ENCODE measurements around the gene TRPM7. TPM values are rescaled to one million over a fixed set of nuclear protein-coding genes. Genes with fewer than 3 reads are reported as not detected.

TRPM7 gene
- total RNA-seq, 4 donors from 2014 or later = 46.2 to 755 (median 83.5) TPM

DNA sequence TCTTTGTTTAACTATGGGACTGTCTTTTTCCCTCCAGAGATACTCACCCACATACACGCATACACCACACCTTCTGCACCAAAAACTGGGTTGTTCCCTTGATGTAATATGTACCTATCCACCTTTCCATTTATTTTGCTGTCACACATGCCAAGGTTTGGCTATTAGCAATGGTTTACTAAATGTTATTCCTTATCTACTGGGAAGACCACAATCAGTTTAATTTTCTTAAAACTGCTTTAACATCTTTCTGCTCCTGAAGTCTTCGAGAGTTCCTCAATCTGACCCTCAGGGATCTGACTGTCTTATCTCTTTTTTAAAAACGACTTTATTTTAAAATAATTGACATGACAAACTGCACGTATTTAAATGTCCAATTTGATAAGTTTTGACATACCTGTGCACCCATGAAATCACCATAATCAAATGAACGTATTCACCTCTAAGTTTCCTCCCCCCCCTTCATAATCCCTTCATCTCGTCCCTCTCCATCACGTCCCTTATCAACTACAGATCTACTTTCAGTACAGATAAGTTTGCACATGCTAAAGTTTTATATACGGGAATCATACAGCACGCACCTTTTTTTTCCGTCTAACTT lies 805 bp upstream of the TRPM7 start:
- H3K4me3 ChIP-seq = peak overlapping the region; percentile 72 to 87
- intact Hi-C loops (cut with DNase I; ENCODE audit: low total_unique reads) = loop anchor here (10.0 kb wide), 1 partner anchor 197 kb away; no protein-coding TSS in a partner anchor
- TF ChIP-seq, protein P1, sequence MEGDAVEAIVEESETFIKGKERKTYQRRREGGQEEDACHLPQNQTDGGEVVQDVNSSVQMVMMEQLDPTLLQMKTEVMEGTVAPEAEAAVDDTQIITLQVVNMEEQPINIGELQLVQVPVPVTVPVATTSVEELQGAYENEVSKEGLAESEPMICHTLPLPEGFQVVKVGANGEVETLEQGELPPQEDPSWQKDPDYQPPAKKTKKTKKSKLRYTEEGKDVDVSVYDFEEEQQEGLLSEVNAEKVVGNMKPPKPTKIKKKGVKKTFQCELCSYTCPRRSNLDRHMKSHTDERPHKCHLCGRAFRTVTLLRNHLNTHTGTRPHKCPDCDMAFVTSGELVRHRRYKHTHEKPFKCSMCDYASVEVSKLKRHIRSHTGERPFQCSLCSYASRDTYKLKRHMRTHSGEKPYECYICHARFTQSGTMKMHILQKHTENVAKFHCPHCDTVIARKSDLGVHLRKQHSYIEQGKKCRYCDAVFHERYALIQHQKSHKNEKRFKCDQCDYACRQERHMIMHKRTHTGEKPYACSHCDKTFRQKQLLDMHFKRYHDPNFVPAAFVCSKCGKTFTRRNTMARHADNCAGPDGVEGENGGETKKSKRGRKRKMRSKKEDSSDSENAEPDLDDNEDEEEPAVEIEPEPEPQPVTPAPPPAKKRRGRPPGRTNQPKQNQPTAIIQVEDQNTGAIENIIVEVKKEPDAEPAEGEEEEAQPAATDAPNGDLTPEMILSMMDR (IDR thresholded peaks at IDR 0.05) = no peak
- no peak for TF ChIP-seq POLR2A (IDR thresholded peaks at IDR 0.05)

DNA sequence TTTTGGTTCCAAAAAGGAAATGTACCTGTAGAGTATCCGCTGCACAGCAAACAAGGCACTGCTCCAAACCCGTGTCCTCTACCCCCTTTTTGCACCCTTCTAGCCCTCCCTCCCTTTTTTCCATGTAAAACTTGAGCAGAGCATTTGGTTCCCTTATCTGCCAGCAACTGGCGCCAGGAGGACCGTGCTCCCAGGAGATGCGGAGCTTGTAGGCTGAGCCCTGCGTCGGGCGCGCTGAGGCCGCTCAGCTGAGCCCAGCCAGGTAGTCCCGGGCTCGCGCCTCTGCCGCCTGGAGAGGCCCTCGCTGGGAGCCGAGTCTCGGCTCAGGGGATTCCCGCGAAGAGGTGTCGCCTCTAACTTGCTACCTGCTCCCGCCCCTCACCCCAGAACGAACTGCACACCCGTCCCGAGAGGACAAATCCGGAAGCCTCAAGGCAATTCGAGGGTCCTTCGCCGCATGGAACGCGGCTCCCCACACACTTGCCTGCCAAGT lies 575 bp downstream of the TRPM7 start:
- intact Hi-C loops (cut with DNase I; ENCODE audit: low total_unique reads) = loop anchor here (10.0 kb wide), 1 partner anchor 199 kb away; no protein-coding TSS in a partner anchor
- Histone ChIP-seq H3K27ac (peak overlapping the region; percentile 96 to 98), H3K27me3 (no peaks in the 10 kb centered on the region), H3K9me3 (no peaks in the 10 kb centered on the region), H3K4me1 (peaks cover 0 to 9% of the 10 kb centered on the region in 2 donors), H3K36me3 (no peaks in the 10 kb centered on the region), H3K4me3 (peak overlapping the region; percentile 72 to 87)
- TF ChIP-seq, protein P1 (IDR thresholded peaks at IDR 0.05) = no peak
- TF ChIP-seq POLR2A (IDR thresholded peaks at IDR 0.05) = no peak
- DNase-seq = peak; percentile 34 to 56

More for the DNA sequence above, 805 bp upstream of the TRPM7 start:
- Histone ChIP-seq H3K27me3 (no peaks in the 10 kb centered on the region), H3K36me3 (no peaks in the 10 kb centered on the region), H3K27ac (peak overlapping the region; percentile 96 to 98), H3K9me3 (no peaks in the 10 kb centered on the region), H3K4me1 (peaks cover 0 to 9% of the 10 kb centered on the region in 2 donors)
- DNase-seq = no peak

DNA sequence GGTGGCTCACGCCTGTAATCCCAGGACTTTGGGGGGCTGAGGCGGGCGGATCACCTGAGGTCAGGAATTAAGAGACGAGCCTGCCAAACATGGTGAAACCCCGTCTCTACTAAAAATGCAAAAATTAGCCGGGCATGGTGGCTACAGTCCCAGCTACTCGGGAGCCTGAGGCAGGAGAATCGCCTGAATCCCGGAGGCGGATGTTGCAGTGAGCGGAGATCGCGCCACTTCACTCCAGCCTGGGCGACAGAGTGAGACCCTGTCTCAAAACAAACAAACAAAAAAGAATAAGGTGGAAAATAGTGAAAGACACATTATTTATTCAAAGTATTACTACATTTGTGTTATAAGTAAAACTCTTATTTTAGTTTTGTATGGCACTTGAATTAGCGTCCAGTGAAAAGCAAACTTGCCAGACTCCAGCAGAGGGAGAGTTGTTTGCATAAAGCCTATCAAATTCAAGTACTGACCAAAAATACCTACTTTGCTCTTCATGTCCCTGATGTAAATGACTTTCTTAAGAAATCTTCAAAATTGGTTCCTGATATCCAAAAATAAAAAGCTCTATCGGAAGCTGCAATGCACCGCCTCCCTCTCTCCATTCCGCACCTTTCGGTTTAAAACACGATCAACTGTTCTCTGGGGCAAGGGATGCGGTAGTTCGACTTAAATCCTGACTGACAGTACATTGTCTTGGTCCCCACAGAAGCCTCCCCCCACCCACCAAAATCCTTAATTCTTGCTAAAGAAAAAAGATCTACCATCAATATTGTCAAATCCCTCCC lies 1.2 kb downstream of the TRPM7 start:
- H3K4me1 ChIP-seq = peaks cover 0 to 9% of the 10 kb centered on the region in 2 donors
- H3K4me3 ChIP-seq = peak overlapping the region; percentile 72 to 87
- H3K27ac ChIP-seq = peak overlapping the region; percentile 96 to 98
- H3K9me3 ChIP-seq = no peaks in the 10 kb centered on the region
- no peaks in the 10 kb centered on the region for H3K36me3 ChIP-seq
- no peak for DNase-seq
- intact Hi-C loops (cut with DNase I; ENCODE audit: low total_unique reads) = loop anchor here (10.0 kb wide), 1 partner anchor 199 kb away; no protein-coding TSS in a partner anchor
- TF ChIP-seq, protein P1 (IDR thresholded peaks at IDR 0.05) = no peak
- TF ChIP-seq POLR2A (IDR thresholded peaks at IDR 0.05) = no peak
- no peaks in the 10 kb centered on the region for H3K27me3 ChIP-seq

DNA sequence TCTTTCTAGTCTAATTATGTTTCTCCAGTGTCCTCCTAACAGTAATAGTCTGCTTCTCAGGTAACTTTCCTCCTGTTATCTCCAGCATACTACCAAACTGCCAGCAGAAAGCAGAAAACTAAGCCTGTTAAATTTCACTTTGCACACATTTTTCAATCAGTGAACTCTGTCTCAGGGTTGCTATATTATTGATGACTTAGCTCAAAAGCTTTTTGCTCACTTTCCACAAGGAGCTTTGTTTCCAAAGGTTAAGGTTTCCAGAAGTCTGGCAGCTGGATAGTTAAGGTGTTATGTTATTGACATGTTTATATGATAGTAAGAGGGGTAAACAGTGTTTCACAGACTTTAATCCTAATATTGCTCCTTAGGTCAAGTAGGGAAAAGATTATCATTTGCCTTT lies 5.1 kb downstream of the TRPM7 start:
- H3K27me3 ChIP-seq = no peaks in the 10 kb centered on the region
- no peak overlapping the region for H3K27ac ChIP-seq
- peaks cover 0 to 9% of the 10 kb centered on the region in 2 donors for H3K4me1 ChIP-seq
- intact Hi-C loops (cut with DNase I; ENCODE audit: low total_unique reads) = loop anchor here (10.0 kb wide), 1 partner anchor 203 kb away; no protein-coding TSS in a partner anchor
- H3K9me3 ChIP-seq = no peaks in the 10 kb centered on the region
- H3K36me3 ChIP-seq = no peaks in the 10 kb centered on the region
- no peak for DNase-seq
- no peak for TF ChIP-seq POLR2A (IDR thresholded peaks at IDR 0.05)
- TF ChIP-seq, protein P1 (IDR thresholded peaks at IDR 0.05) = no peak
- no peak overlapping the region for H3K4me3 ChIP-seq
